ENCODE data around the gene CBFA2T2.

DNA sequence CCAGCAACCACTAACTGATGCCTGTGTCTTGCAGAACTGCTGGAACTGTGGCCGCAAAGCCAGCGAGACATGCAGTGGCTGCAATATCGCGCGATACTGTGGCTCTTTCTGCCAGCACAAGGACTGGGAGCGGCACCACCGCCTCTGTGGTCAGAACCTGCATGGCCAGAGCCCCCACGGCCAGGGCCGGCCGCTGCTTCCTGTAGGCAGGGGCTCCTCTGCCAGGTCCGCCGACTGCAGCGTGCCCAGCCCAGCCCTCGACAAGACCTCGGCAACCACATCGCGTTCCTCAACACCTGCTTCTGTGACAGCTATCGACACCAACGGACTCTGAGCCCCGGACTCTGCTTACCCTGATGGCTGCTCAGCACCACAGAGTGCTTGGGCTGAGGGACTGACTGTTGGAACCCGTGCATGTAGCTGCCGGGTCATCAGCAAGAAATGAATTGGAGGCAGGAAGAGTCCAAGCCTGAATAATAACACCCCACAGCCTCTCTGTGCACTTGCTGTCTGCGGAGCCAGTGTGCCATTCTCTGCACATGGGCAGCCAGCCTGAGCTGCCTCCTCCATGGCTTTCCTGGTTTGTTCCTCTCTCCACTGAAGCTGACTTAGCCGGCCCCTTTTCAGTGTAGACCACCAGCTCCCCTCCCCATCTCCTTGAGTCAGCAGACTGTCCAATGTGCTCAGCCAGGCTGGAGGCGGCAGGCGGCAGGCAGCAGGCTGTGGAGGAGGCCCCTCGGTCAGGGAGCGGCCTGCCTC is 154.6 kb downstream of the CBFA2T2 start:
- TF ChIP-seq EZH2 (IDR thresholded peaks at IDR 0.05; ENCODE audit: borderline replicate concordance, control insufficient read depth, low read depth, low read length) (no peak), HDAC2 (IDR thresholded peaks at IDR 0.05) (no peak), SMC3 (IDR thresholded peaks at IDR 0.05; ENCODE audit: borderline replicate concordance, low read length) (no peak), MYC (IDR thresholded peaks at IDR 0.05; ENCODE audit: insufficient read depth, insufficient read length, insufficient replicate concordance, low read length, severe bottlenecking) (no peak)
- TF ChIP-seq, protein P1, sequence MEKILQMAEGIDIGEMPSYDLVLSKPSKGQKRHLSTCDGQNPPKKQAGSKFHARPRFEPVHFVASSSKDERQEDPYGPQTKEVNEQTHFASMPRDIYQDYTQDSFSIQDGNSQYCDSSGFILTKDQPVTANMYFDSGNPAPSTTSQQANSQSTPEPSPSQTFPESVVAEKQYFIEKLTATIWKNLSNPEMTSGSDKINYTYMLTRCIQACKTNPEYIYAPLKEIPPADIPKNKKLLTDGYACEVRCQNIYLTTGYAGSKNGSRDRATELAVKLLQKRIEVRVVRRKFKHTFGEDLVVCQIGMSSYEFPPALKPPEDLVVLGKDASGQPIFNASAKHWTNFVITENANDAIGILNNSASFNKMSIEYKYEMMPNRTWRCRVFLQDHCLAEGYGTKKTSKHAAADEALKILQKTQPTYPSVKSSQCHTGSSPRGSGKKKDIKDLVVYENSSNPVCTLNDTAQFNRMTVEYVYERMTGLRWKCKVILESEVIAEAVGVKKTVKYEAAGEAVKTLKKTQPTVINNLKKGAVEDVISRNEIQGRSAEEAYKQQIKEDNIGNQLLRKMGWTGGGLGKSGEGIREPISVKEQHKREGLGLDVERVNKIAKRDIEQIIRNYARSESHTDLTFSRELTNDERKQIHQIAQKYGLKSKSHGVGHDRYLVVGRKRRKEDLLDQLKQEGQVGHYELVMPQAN (conservative IDR thresholded peaks at IDR 0.05): no peak
